ENCODE results near the gene CTNNA2.

CTNNA2 gene

GRCh38 chr2:80209458-80209857 is 696.6 kb downstream of the CTNNA2 start:
- no peak for DNase-seq (ENCODE audit: low spot score)

GRCh38 chr2:80217446-80217845 is 704.6 kb downstream of the CTNNA2 start:
- DNase-seq (ENCODE audit: low spot score): no peak

- DNase-seq (ENCODE audit: low spot score): no peak
These were observed 709.8 kb downstream of the CTNNA2 start for GRCh38 chr2:80222644-80223043.

GRCh38 chr2:80231421-80231820 is 718.6 kb downstream of the CTNNA2 start:
- DNase-seq (ENCODE audit: low spot score): no peak

- no peak for DNase-seq (ENCODE audit: low spot score)
These were observed 720.5 kb downstream of the CTNNA2 start for GRCh38 chr2:80233333-80233732.

- peak; percentile 42 for DNase-seq (ENCODE audit: low spot score)
These were observed 726.0 kb downstream of the CTNNA2 start for GRCh38 chr2:80238692-80239469.

GRCh38 chr2:80242355-80242910 is 729.6 kb downstream of the CTNNA2 start:
- no peak for DNase-seq (ENCODE audit: low spot score)

GRCh38 chr2:80244905-80245584 is 732.2 kb downstream of the CTNNA2 start:
- DNase-seq (ENCODE audit: low spot score): no peak

- DNase-seq (ENCODE audit: low spot score): no peak
These were observed 733.7 kb downstream of the CTNNA2 start for GRCh38 chr2:80246534-80246933.

GRCh38 chr2:80247339-80247738 is 734.5 kb downstream of the CTNNA2 start:
- DNase-seq (ENCODE audit: low spot score): no peak

- no peak for DNase-seq (ENCODE audit: low spot score)
These were observed 735.3 kb downstream of the CTNNA2 start for GRCh38 chr2:80248146-80248545.

- no peak for DNase-seq (ENCODE audit: low spot score)
These were observed 739.6 kb downstream of the CTNNA2 start for GRCh38 chr2:80252294-80252986.

- DNase-seq (ENCODE audit: low spot score): peak; percentile 21
These were observed 743.3 kb downstream of the CTNNA2 start for GRCh38 chr2:80255918-80256781.

- no peak for DNase-seq (ENCODE audit: low spot score)
These were observed 743.9 kb downstream of the CTNNA2 start for GRCh38 chr2:80256782-80257167.

GRCh38 chr2:80257450-80257849 is 744.6 kb downstream of the CTNNA2 start:
- no peak for DNase-seq (ENCODE audit: low spot score)

GRCh38 chr2:80258341-80258740 is 745.5 kb downstream of the CTNNA2 start:
- DNase-seq (ENCODE audit: low spot score): no peak

GRCh38 chr2:80258793-80259192 is 745.9 kb downstream of the CTNNA2 start:
- DNase-seq (ENCODE audit: low spot score): no peak

GRCh38 chr2:80259292-80259691 is 746.4 kb downstream of the CTNNA2 start:
- DNase-seq (ENCODE audit: low spot score): no peak

GRCh38 chr2:80266231-80266630 is 753.4 kb downstream of the CTNNA2 start:
- DNase-seq (ENCODE audit: low spot score): no peak

- DNase-seq (ENCODE audit: low spot score): no peak
These were observed 757.0 kb downstream of the CTNNA2 start for GRCh38 chr2:80269806-80270205.

GRCh38 chr2:80280598-80280997 is 767.7 kb downstream of the CTNNA2 start:
- DNase-seq (ENCODE audit: low spot score): no peak

- no peak for DNase-seq (ENCODE audit: low spot score)
These were observed 768.2 kb downstream of the CTNNA2 start for GRCh38 chr2:80281049-80281448.

Data from D341Med (cell line).